ENCODE data around the gene MLN.

The MLN gene

GRCh38 chr6:33791620-33792019, 12.2 kb downstream of the MLN start:
- TF ChIP-seq EZH2phosphoT487 (IDR thresholded peaks at IDR 0.05; ENCODE audit: borderline replicate concordance) (no peak), CTCF (conservative IDR thresholded peaks at IDR 0.05; ENCODE audit: low read length) (no peak)
- Histone ChIP-seq H3K27me3 (ENCODE audit: insufficient read depth, low read length, poor library complexity, severe bottlenecking) (no peaks in the 10 kb centered on the region), H3K9me3 (ENCODE audit: insufficient read depth, low read depth, low read length) (no peaks in the 10 kb centered on the region), H3K36me3 (ENCODE audit: insufficient read depth, low read length) (no peaks in the 10 kb centered on the region), H3K9me2 (replicated peaks; ENCODE audit: low read depth, low read length) (no peaks in the 10 kb centered on the region), H3K4me1 (ENCODE audit: insufficient read depth, low read length, poor library complexity, severe bottlenecking) (peaks cover 28% of the 10 kb centered on the region), H3K79me2 (ENCODE audit: insufficient read depth, low read length) (peaks cover 31% of the 10 kb centered on the region), H3K4me3 (ENCODE audit: low read length, poor library complexity, severe bottlenecking) (no peak overlapping the region), H3K9ac (ENCODE audit: low read depth, low read length, poor library complexity, severe bottlenecking) (no peak overlapping the region), H4K20me1 (ENCODE audit: insufficient read depth, low read length, poor library complexity, severe bottlenecking) (peaks cover 14% of the 10 kb centered on the region), H3F3A (ENCODE audit: low read depth) (no peaks in the 10 kb centered on the region), H3K4me2 (ENCODE audit: low read depth, low read length, poor library complexity, severe bottlenecking) (no peak overlapping the region), H2AFZ (ENCODE audit: low read length) (no peak overlapping the region)

- no peaks in the 10 kb centered on the region for H3K36me3 ChIP-seq (ENCODE audit: insufficient read depth, low read length)
- TF ChIP-seq CTCF (conservative IDR thresholded peaks at IDR 0.05; ENCODE audit: low read length): no peak
- TF ChIP-seq EZH2phosphoT487 (IDR thresholded peaks at IDR 0.05; ENCODE audit: borderline replicate concordance): no peak
- H2AFZ ChIP-seq (ENCODE audit: low read length): no peak overlapping the region
- no peak overlapping the region for H3K9ac ChIP-seq (ENCODE audit: low read depth, low read length, poor library complexity, severe bottlenecking)
- H3F3A ChIP-seq (ENCODE audit: low read depth): no peaks in the 10 kb centered on the region
- H3K4me2 ChIP-seq (ENCODE audit: low read depth, low read length, poor library complexity, severe bottlenecking): no peak overlapping the region
- peaks cover 21% of the 10 kb centered on the region for H4K20me1 ChIP-seq (ENCODE audit: insufficient read depth, low read length, poor library complexity, severe bottlenecking)
- H3K27me3 ChIP-seq (ENCODE audit: insufficient read depth, low read length, poor library complexity, severe bottlenecking): no peaks in the 10 kb centered on the region
- H3K4me3 ChIP-seq (ENCODE audit: low read length, poor library complexity, severe bottlenecking): no peak overlapping the region
- H3K9me2 ChIP-seq (replicated peaks; ENCODE audit: low read depth, low read length): no peaks in the 10 kb centered on the region
- H3K4me1 ChIP-seq (ENCODE audit: insufficient read depth, low read length, poor library complexity, severe bottlenecking): peaks cover 35% of the 10 kb centered on the region
- no peaks in the 10 kb centered on the region for H3K9me3 ChIP-seq (ENCODE audit: insufficient read depth, low read depth, low read length)
- H3K79me2 ChIP-seq (ENCODE audit: insufficient read depth, low read length): peaks cover 38% of the 10 kb centered on the region
Observed at GRCh38 chr6:33790910-33791309, 12.9 kb downstream of the MLN start.

GRCh38 chr6:33790379-33790778, 13.4 kb downstream of the MLN start:
- H4K20me1 ChIP-seq (ENCODE audit: insufficient read depth, low read length, poor library complexity, severe bottlenecking): peaks cover 26% of the 10 kb centered on the region
- H3K9ac ChIP-seq (ENCODE audit: low read depth, low read length, poor library complexity, severe bottlenecking): no peak overlapping the region
- H3K4me3 ChIP-seq (ENCODE audit: low read length, poor library complexity, severe bottlenecking): no peak overlapping the region
- no peak overlapping the region for H2AFZ ChIP-seq (ENCODE audit: low read length)
- no peaks in the 10 kb centered on the region for H3K9me2 ChIP-seq (replicated peaks; ENCODE audit: low read depth, low read length)
- peaks cover 40% of the 10 kb centered on the region for H3K4me1 ChIP-seq (ENCODE audit: insufficient read depth, low read length, poor library complexity, severe bottlenecking)
- TF ChIP-seq EZH2phosphoT487 (IDR thresholded peaks at IDR 0.05; ENCODE audit: borderline replicate concordance) (no peak), CTCF (conservative IDR thresholded peaks at IDR 0.05; ENCODE audit: low read length) (no peak)
- no peaks in the 10 kb centered on the region for H3K27me3 ChIP-seq (ENCODE audit: insufficient read depth, low read length, poor library complexity, severe bottlenecking)
- peaks cover 44% of the 10 kb centered on the region for H3K79me2 ChIP-seq (ENCODE audit: insufficient read depth, low read length)
- H3K36me3 ChIP-seq (ENCODE audit: insufficient read depth, low read length): no peaks in the 10 kb centered on the region
- no peaks in the 10 kb centered on the region for H3F3A ChIP-seq (ENCODE audit: low read depth)
- H3K4me2 ChIP-seq (ENCODE audit: low read depth, low read length, poor library complexity, severe bottlenecking): no peak overlapping the region
- H3K9me3 ChIP-seq (ENCODE audit: insufficient read depth, low read depth, low read length): no peaks in the 10 kb centered on the region
